Smooth muscle cell (in vitro differentiated cells): ENCODE results near the gene JAM3. TPM values are rescaled to one million over a fixed set of nuclear protein-coding genes. Genes with fewer than 3 reads are reported as not detected.

Experiments
- DNase-seq: peaks from one replicate; lab custom pipeline; 2025; ENCODE audit not compliant: unreplicated experiment; lab: John Stamatoyannopoulos, UW
- H2AFZ ChIP-seq: fragments of 200-600 bp; sonication (generic); 2 replicates; pipeline ENCODE4 v1.6.0; 2016; ENCODE audit warnings: antibody characterized with exemption, low read depth, mild to moderate bottlenecking
- H3F3A ChIP-seq: fragments of 200-600 bp; sonication (generic); 2 replicates; pipeline ENCODE4 v1.6.0; 2017; ENCODE audit warnings: antibody characterized with exemption, low read depth
- H3K27ac ChIP-seq: fragments of 200-600 bp; sonication (generic); 2 replicates; pipeline ENCODE4 v1.5.1; 2016; ENCODE audit warnings: low read depth, mild to moderate bottlenecking
- H3K27me3 ChIP-seq: fragments of 200-600 bp; sonication (generic); 2 replicates; pipeline ENCODE4 v1.6.1; 2016; ENCODE audit warnings: low read depth, mild to moderate bottlenecking
- H3K36me3 ChIP-seq: fragments of 200-600 bp; sonication (generic); 2 replicates; pipeline ENCODE4 v1.5.1; 2016; ENCODE audit warnings: low read depth
- H3K4me1 ChIP-seq: fragments of 200-600 bp; sonication (generic); 2 replicates; pipeline ENCODE4 v1.5.1; 2016; ENCODE audit warnings: low read depth
- H3K4me2 ChIP-seq: fragments of 200-600 bp; sonication (generic); 2 replicates; pipeline ENCODE4 v1.6.0; 2016; ENCODE audit warnings: mild to moderate bottlenecking
- H3K4me3 ChIP-seq: fragments of 200-600 bp; sonication (generic); 2 replicates; pipeline ENCODE4 v1.5.1; 2016; ENCODE audit warnings: mild to moderate bottlenecking
- H3K79me2 ChIP-seq: fragments of 200-600 bp; sonication (generic); 2 replicates; pipeline ENCODE4 v1.6.0; 2016; ENCODE audit warnings: low read depth, mild to moderate bottlenecking
- H3K9ac ChIP-seq: fragments of 200-600 bp; sonication (generic); 2 replicates; pipeline ENCODE4 v1.6.0; 2016; ENCODE audit warnings: low read depth
- H3K9me3 ChIP-seq: fragments of 200-600 bp; sonication (generic); replicated peaks from 2 replicates; pipeline ENCODE4 v1.5.1; 2016; ENCODE audit warnings: low read depth
- H4K20me1 ChIP-seq: fragments of 200-600 bp; sonication (generic); 2 replicates; pipeline ENCODE4 v1.6.0; 2016; ENCODE audit warnings: low read depth
- CTCF ChIP-seq: fragments of 200-600 bp; sonication (generic); IDR thresholded peaks from 2 replicates; pipeline ENCODE4 v1.5.1; 2017; ENCODE audit warnings: borderline replicate concordance, mild to moderate bottlenecking, antibody characterized with exemption; ENCODE audit not compliant: insufficient read depth, poor library complexity, severe bottlenecking
- WGBS: methylation state at CpG from one replicate; pipeline ENCODE4 v1.1.7; 2016; ENCODE audit warnings: low lambda C conversion rate; 5-methylcytosine and 5-hydroxymethylcytosine counted together
- polyA plus RNA-seq: library from polyadenylated mRNA; unstranded; fragments of >200 nt; fragmentation: Nextera tagmentation; extraction: Ambion mirVana; gene quantifications from 2 replicates; pipeline ENCODE4 v1.2.1, GENCODE V29; 2016
- total RNA-seq: library from RNA; depleted of rRNA; stranded (reverse); fragments of >200 nt; gene quantifications from 2 replicates; pipeline ENCODE4 v1.2.3, GENCODE V29; 2014

Gene JAM3
- total and polyA plus RNA-seq, 2 experiments from 2014 or later = 75.5 to 82.9 TPM

DNA sequence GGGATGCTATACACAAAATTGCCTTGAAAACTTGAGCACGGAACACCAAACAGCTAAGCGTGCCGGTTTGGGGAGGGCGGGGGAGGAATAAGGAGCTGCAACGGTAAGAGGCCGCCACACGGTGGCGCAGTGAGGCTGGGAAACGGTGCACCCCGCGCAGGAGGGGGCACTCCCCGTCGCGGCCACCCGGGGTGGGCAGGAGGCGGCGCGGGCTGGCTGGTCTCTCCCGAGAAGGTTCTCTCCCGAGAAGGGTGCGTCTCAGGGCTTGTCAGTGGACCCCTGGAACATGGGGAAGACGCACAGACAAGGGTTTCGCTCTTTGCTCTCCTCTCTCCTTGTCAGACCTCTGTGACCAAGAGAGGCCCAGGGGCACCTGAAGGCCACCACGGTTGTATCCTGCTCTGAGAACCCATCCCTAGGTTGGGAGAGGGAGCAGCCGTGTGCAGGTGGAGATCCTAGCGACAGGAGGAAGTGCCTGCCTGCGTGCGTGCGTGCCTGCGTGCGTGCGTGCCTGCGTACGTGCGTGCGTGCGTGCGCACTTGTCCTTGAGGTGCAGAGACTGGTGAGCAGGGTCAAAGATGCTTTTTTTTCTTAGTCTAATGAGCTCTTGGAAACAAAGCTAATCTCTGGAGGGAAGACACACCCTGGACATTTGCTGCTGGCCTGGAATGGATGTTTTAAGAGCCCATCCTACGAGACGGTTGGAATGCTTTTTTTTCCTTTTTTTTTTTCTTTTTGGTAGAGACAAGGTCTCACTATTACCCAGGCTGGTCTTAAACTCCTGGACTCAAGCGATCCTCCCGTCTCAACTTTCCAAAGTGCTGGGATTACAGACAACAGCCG, 18.1 kb upstream of the JAM3 start:
- peaks cover 4% of the 10 kb centered on the region for H3K4me1 ChIP-seq
- no peak overlapping the region for H3K9ac ChIP-seq
- DNase-seq = peak; percentile 68
- peaks cover 9% of the 10 kb centered on the region for H3F3A ChIP-seq
- no peak overlapping the region for H2AFZ ChIP-seq
- 41% methylated on average over 43 of the region's 43 CpGs for WGBS
- no peaks in the 10 kb centered on the region for H4K20me1 ChIP-seq
- peak overlapping the region; percentile 76 for H3K4me2 ChIP-seq
- no peaks in the 10 kb centered on the region for H3K9me3 ChIP-seq
- H3K4me3 ChIP-seq = peak overlapping the region; percentile 31
- H3K27me3 ChIP-seq = no peaks in the 10 kb centered on the region
- TF ChIP-seq CTCF = peak; percentile 96
- no peaks in the 10 kb centered on the region for H3K79me2 ChIP-seq
- no peak overlapping the region for H3K27ac ChIP-seq
- no peaks in the 10 kb centered on the region for H3K36me3 ChIP-seq

GRCh38 chr11:134052395-134052987, 16.4 kb upstream of the JAM3 start:
- no peaks in the 10 kb centered on the region for H3K27me3 ChIP-seq
- no peak overlapping the region for H3K27ac ChIP-seq
- no peak overlapping the region for H2AFZ ChIP-seq
- H3K9me3 ChIP-seq = no peaks in the 10 kb centered on the region
- H3K4me1 ChIP-seq = no peaks in the 10 kb centered on the region
- 78% methylated on average over 12 of the region's 12 CpGs for WGBS
- H3K4me2 ChIP-seq = no peak overlapping the region
- TF ChIP-seq CTCF = no peak
- no peak overlapping the region for H3K4me3 ChIP-seq
- H4K20me1 ChIP-seq = no peaks in the 10 kb centered on the region
- H3K79me2 ChIP-seq = no peaks in the 10 kb centered on the region
- H3K36me3 ChIP-seq = no peaks in the 10 kb centered on the region
- no peak for DNase-seq
- H3K9ac ChIP-seq = no peak overlapping the region
- H3F3A ChIP-seq = peaks cover 2% of the 10 kb centered on the region

DNA sequence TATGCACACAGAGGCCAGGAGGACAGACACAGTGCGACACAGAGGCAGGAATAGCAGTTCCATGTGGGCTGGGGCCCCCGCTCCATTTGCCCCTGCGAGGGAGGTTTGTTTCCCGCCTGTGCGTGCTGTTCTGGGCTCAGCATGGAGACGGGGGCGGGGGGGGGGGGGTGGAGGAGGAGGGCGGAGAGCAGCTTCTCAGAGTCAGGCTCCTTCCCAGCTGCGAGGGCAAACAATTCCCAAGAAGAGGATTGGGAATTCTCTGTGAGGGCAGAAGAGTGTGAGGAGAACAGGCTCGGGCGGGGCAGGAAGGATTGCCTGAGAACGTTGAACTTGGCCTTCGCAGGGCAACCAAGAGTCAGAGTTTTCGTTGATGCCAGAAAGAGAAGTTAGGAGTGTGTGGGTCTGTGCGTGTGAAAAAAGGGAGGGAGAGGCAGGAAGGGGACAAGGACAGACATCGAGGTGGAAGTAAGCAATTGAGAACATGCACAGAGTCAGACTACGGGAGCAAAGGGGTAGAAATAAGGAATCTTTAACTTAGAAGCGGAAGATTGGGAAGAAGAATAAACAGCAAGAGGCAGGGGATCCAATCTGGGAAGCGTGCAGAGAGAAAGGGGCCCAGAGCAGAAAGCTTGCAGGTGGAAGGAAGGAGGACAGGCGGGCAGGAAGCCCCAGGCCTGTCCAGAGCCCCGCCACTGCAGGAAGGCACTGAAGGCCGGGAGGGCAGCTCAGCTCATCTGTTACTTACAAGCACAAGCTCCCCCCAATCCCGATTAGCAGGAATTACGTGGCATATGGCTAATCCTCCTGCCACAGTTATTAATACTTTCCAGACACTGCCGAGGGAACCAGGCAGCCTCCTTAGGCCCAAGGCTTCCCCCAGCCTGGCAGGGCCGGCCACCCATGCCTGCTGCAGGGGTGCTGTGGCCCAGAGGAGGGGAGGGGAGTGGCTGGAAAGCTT, 15.6 kb upstream of the JAM3 start:
- H3K27me3 ChIP-seq = no peaks in the 10 kb centered on the region
- H3K4me1 ChIP-seq = no peaks in the 10 kb centered on the region
- no peak overlapping the region for H3K9ac ChIP-seq
- TF ChIP-seq CTCF = no peak
- DNase-seq = no peak
- no peak overlapping the region for H2AFZ ChIP-seq
- no peaks in the 10 kb centered on the region for H3K79me2 ChIP-seq
- no peak overlapping the region for H3K4me3 ChIP-seq
- no peaks in the 10 kb centered on the region for H3F3A ChIP-seq
- H4K20me1 ChIP-seq = no peaks in the 10 kb centered on the region
- peak overlapping the region; percentile 11 for H3K4me2 ChIP-seq
- H3K9me3 ChIP-seq = no peaks in the 10 kb centered on the region
- 53% methylated on average over 24 of the region's 26 CpGs for WGBS
- H3K27ac ChIP-seq = peak overlapping the region; percentile 43
- no peaks in the 10 kb centered on the region for H3K36me3 ChIP-seq
